ENCODE results near the gene NR1H4. TPM values are rescaled to one million over a fixed set of nuclear protein-coding genes. Genes with fewer than 3 reads are reported as not detected.

The NR1H4 gene
- total and polyA plus RNA-seq, 2 of the 8 experiments (the other 6 are each of a cell fraction or from before 2014, with no cell fraction given): not detected

GRCh38 chr12:100460702-100461101, 13.0 kb upstream of the NR1H4 start (continued):
- TF ChIP-seq CHD1 (IDR thresholded peaks at IDR 0.05; ENCODE audit: low read depth, low read length): no peak

Measured in H1 (cell line).